ENCODE results near the gene BNC1.
"Not testable (repeated sequence)": the region's sequence is repeated elsewhere in the genome, so short reads cannot be mapped to it uniquely, and the experiment has no call there.

DNA sequence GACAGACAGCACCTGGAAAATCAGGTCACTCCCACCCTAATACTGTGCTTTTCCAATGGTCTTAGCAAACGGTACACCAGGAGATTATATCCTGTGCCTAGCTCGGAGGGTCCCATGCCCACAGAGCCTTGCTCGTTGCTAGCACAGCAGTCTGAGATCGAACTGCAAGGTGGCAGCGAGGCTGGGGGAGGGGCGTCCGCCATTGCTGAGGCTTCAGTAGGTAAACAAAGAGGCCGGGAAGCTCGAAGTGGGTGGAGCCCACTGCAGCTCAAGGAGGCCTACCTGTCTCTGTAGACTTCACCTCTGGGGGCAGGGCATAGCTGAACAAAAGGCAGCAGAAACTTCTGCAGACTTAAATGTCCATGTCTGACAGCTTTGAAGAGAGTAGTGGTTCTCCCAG, 62.7 kb downstream of the BNC1 start:
- not testable (repeated sequence) for TF ChIP-seq TAF1, POLR2A, SPI1, POLR2AphosphoS5 (IDR thresholded peaks at IDR 0.05; ENCODE audit: low read depth, low read length)
